GM18505 (cell line): ENCODE data around the gene TARBP2.
"Not testable (repeated sequence)": the region's sequence is repeated elsewhere in the genome, so short reads cannot be mapped to it uniquely, and the experiment has no call there.

Experiments
- ATAC-seq: cut with Tn5 transposase; IDR thresholded peaks from one replicate; pipeline ENCODE4 v1.9.1; 2021; ENCODE audit not compliant: unreplicated experiment
- POLR2A ChIP-seq: IDR thresholded peaks from 4 replicates; pipeline ENCODE4 v1.6.1; 2011; ENCODE audit warnings: borderline replicate concordance; ENCODE audit not compliant: insufficient read depth, insufficient read length; ENCODE audit errors: extremely low read depth

The TARBP2 gene

GRCh38 chr12:53464685-53465418 lies 36.2 kb upstream of the TARBP2 start:
- no peak for ATAC-seq
- TF ChIP-seq POLR2A: no peak

- ATAC-seq: no peak
- no peak for TF ChIP-seq POLR2A
Observed at GRCh38 chr12:53465679-53466078, 35.4 kb upstream of the TARBP2 start.

DNA sequence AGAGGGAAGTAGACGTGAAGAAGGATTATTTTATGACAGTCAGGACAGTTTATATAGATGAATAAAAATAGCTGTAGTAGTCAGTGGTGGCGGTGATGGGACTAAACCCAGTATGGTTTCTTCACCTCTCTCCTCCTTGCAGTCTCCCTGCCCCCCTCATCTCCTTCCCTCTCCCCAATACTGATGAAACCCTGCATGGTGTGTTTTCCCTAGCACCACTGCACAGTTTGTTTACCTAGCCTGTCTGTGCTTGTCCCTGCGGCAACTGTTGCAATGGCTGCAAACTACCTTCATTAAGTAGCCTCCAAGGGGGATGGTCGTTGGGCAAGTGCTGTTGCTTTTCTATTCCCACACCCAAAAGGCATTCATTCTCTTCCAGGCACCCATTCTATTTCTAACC lies 34.4 kb upstream of the TARBP2 start:
- no peak for ATAC-seq

GRCh38 chr12:53467082-53467481 lies 34.0 kb upstream of the TARBP2 start:
- no peak for ATAC-seq
- TF ChIP-seq POLR2A: no peak

More for the DNA sequence above, 34.4 kb upstream of the TARBP2 start:
- TF ChIP-seq POLR2A: no peak

- no peak for TF ChIP-seq POLR2A
- no peak for ATAC-seq
Observed at GRCh38 chr12:53467880-53468279, 33.2 kb upstream of the TARBP2 start.

GRCh38 chr12:53468282-53468681 lies 32.8 kb upstream of the TARBP2 start:
- ATAC-seq: no peak
- no peak for TF ChIP-seq POLR2A

DNA sequence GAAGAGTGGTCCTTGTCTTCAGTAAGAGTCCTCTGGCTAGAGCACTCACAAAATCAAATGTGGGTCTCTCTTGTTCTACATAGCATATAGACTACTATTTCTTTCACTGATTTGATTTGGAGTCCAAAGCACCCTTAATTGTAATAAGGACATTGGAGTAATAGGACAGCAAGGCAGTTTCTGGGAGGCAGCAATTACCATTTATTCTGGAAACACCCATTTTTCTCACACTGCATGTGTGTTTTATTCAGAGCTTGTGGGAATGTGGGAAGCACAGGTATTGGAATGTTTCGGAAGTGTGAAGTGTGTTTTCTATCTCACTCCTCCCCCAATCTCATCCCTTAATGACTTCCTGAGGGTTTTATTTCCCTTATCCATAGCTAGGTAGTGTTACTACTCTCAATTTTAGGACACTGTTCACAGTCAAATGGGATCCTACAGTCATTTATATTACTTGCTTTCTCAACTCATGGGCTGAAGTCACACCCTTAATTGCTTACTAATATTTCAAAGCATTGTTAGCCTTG lies 29.0 kb upstream of the TARBP2 start:
- no peak for ATAC-seq
- TF ChIP-seq POLR2A: no peak

DNA sequence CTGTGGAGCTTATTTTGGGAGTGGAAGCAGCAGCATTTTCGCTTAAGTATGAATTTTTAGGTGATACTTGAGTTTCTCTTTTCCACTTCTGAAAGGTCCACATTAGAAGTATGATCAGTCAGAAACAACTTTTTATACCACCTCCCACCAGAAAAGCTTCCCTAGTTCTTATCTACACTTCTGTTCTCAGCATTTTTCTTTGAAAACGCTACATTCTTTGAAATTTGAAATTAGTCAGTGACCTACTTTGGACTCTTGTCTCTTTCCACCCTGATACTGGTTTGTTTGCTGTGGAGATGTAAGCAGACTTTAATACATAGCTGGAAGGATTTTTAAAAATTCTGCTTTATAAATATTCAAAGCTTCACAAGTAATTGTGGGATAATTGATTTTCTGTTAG lies 27.0 kb upstream of the TARBP2 start:
- no peak for TF ChIP-seq POLR2A
- no peak for ATAC-seq

- ATAC-seq: no peak
- TF ChIP-seq POLR2A: no peak
Observed at GRCh38 chr12:53474819-53475218, 26.3 kb upstream of the TARBP2 start.

DNA sequence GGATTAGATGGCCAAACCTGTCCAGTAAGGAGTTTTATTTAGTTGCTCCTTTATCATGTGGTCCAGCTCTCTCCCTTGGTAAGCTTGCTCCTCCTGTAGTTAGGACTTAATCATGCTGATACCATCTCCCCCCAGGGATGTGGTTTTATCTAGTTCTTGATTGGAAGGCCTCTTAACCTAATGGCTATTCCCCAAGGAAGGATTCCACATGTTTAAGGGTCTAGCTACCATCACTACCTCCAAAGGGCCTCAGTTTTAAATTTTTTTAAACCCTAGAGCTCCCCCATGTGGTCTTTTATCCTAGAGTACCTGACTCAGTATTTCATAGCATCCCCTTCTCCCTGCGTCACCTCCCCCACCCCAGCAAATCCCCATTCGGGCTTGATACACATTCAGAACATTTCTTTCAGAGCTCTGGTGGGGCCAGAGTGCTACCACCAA lies 24.3 kb upstream of the TARBP2 start:
- no peak for ATAC-seq
- no peak for TF ChIP-seq POLR2A

DNA sequence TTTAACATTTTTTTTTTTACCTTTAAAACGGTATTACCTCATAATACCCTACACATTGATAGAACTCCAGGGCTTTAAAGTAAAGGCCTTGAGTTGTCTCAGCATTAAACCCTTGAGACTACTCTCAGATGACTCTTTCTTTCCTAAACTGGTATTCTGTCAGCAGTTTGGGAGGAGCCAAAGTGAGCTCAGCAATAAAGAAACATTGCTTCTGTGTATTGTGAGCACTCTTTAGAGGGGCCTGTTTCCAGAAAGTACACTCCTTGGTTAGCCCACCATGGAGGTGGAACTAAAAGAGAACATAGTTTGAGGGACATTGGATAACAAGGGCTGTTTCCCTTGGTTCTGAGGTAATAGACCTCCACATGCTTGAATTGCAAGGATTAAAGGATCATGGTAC lies 22.2 kb upstream of the TARBP2 start:
- no peak for ATAC-seq
- TF ChIP-seq POLR2A: no peak

GRCh38 chr12:53479331-53479730 lies 21.8 kb upstream of the TARBP2 start:
- no peak for ATAC-seq
- no peak for TF ChIP-seq POLR2A

DNA sequence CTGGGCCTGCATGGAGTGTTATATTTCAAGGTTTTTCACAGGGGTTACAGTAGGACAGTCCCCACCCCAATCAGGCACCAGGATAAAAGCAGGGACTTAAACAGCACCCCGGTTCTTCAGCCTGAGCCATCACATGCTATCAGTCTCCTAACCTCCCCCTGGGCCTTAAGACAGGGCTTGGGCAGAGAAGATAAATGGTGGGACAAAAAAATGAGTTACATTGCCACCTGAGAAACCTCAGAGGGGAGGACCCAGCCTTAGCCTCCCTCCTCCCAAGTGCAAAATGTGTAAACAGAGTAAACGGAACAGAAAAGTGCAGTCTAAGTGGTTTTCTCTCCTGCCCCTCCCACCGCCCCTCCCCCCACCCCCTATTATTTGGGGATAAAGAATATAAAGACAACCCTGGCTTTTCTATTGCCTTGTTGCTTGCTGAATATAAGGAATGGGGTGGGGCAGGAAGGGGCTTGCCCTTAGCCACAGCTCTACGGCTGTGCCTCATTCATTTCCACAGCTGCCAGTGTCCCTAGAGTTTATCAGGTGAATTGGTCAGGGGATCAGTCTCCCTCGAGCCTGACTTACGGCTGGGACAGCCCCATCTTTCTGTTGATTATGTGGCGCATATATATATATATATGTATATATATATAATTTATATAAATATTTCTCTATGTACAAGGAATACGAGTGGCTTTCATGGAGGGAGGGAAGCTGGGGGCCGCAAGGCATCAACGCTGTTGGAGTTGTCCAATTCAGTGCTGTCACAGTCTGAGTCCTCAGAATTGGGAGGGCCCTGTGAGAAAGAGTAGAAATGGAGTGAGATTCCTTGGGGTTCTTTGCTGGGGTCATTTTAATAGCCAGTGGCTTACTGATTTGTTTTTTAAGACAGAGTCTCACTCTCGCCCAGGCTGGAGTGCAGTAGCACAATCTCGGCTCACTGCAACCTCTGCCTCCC lies 20.3 kb upstream of the TARBP2 start:
- no peak for ATAC-seq
- no peak for TF ChIP-seq POLR2A

- ATAC-seq: not testable (repeated sequence)
Observed at GRCh38 chr12:53481458-53481857, 19.6 kb upstream of the TARBP2 start.

- TF ChIP-seq POLR2A: no peak
- ATAC-seq: no peak
Observed at GRCh38 chr12:53481939-53482586, 19.0 kb upstream of the TARBP2 start.
